Mucosa of rectum (tissue), 2 donors: ENCODE measurements around the gene STON2.
"Not testable (repeated sequence)": the region's sequence is repeated elsewhere in the genome, so short reads cannot be mapped to it uniquely, and the experiment has no call there.

Experiments
- H3K27ac ChIP-seq, 2 donors: one replicate each; pipeline ENCODE4 v1.7.0; 2013; ENCODE audit warnings: inconsistent platforms in 2 of 2, low read depth in 2 of 2, low read length in 2 of 2
- H3K27me3 ChIP-seq, 2 donors: one replicate each; pipeline ENCODE4 v1.7.0; 2013; ENCODE audit warnings: low read length in 2 of 2; ENCODE audit not compliant: control insufficient read depth in 2 of 2, insufficient read depth in 2 of 2
- H3K36me3 ChIP-seq, 2 donors: one replicate each; pipeline ENCODE4 v1.7.0; 2013; ENCODE audit warnings: low read length in 2 of 2; ENCODE audit not compliant: control insufficient read depth in 2 of 2, insufficient read depth in 2 of 2
- H3K4me1 ChIP-seq, 2 donors: one replicate each; pipeline ENCODE4 v1.7.0; 2013; ENCODE audit warnings: low read length in 2 of 2, mild to moderate bottlenecking in 1 of 2; ENCODE audit not compliant: control insufficient read depth in 2 of 2, insufficient read depth in 2 of 2
- H3K4me3 ChIP-seq, 2 donors: one replicate each; pipeline ENCODE4 v1.7.0; 2013; ENCODE audit warnings: low read length in 2 of 2
- H3K9ac ChIP-seq, 2 donors: one replicate each; pipeline ENCODE4 v1.7.0; 2013; ENCODE audit warnings: low read length in 2 of 2, low read depth in 1 of 2, mild to moderate bottlenecking in 1 of 2
- H3K9me3 ChIP-seq, 2 donors: one replicate each; pipeline ENCODE4 v1.7.0; 2013; ENCODE audit warnings: low read length in 2 of 2; ENCODE audit not compliant: control insufficient read depth in 2 of 2
- donor health status: healthy.
- donor health status: Normal muscosa, but diverticular disease.

Gene STON2

GRCh38 chr14:81435391-81436295 lies 35.5 kb upstream of the STON2 start:
- peak overlapping the region in 1 of 2 donors; percentile 47 for H3K9ac ChIP-seq
- H3K27me3 ChIP-seq, result peaks cover 16 to 19% of the 10 kb centered on the region in 2 donors
- H3K9me3 ChIP-seq, result no peaks in the 10 kb centered on the region
- no peaks in the 10 kb centered on the region for H3K36me3 ChIP-seq
- H3K27ac ChIP-seq, result no peak overlapping the region
- peaks cover 12% of the 10 kb centered on the region in 2 donors for H3K4me1 ChIP-seq
- peak overlapping the region; percentile 72 for H3K4me3 ChIP-seq

- H3K36me3 ChIP-seq, result no peaks in the 10 kb centered on the region
- no peaks in the 10 kb centered on the region for H3K9me3 ChIP-seq
- H3K9ac ChIP-seq, result no peak overlapping the region
- peaks cover 16 to 19% of the 10 kb centered on the region in 2 donors for H3K27me3 ChIP-seq
- peak overlapping the region; percentile 67 to 72 for H3K4me3 ChIP-seq
- H3K4me1 ChIP-seq, result peaks cover 12% of the 10 kb centered on the region in 2 donors
- H3K27ac ChIP-seq, result no peak overlapping the region
Measured at GRCh38 chr14:81435048-81435390, 34.9 kb upstream of the STON2 start.

DNA sequence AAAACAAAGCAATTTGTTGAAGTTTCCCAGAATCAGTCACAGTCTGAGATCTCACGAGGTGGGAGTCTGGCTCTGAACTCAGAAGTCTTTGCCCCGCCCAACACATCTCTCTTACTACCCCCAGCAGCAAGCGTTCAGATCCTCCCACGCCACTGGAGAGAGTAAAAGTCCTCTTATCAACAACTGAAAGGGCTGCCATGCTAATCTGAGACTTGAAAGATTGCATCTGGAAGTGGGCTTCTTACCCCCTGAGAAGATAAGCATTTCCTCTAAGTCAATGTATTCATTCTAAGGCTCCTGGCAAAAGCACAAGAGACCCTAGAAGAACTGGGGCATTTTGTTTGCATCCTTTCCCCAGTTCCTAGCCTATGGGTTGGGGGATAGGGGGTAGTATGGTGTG lies 34.1 kb upstream of the STON2 start:
- no peaks in the 10 kb centered on the region for H3K9me3 ChIP-seq
- H3K4me3 ChIP-seq, result no peak overlapping the region
- H3K4me1 ChIP-seq, result peaks cover 12% of the 10 kb centered on the region in 2 donors
- H3K36me3 ChIP-seq, result no peaks in the 10 kb centered on the region
- H3K27me3 ChIP-seq, result peaks cover 16 to 19% of the 10 kb centered on the region in 2 donors
- H3K27ac ChIP-seq, result no peak overlapping the region
- H3K9ac ChIP-seq, result no peak overlapping the region

DNA sequence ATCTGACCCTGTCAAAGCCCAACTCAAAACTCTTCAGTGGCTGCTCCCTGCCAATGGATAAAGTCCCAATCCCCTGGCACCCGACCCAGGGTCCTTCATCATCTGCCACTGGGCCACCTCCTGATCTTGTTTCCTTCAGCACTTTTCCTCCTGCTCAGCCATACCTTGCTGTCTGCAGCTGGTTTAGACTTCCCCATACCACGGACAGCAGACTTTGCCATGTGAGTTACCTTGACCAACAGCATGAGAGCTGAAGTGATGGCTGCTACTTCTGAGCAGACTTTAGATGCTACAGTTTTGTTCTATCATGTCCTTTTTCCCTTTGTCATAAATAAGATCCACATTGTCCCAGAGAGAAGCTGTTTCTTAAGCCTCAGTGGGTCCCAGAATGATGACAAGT lies 33.3 kb upstream of the STON2 start:
- Histone ChIP-seq H3K4me3 (no peak overlapping the region), H3K9me3 (no peaks in the 10 kb centered on the region), H3K9ac (no peak overlapping the region), H3K27me3 (peaks cover 16 to 19% of the 10 kb centered on the region in 2 donors), H3K27ac (no peak overlapping the region), H3K4me1 (peaks cover 12% of the 10 kb centered on the region in 2 donors), H3K36me3 (no peaks in the 10 kb centered on the region)

- peaks cover 11 to 19% of the 10 kb centered on the region in 2 donors for H3K27me3 ChIP-seq
- H3K36me3 ChIP-seq, result no peaks in the 10 kb centered on the region
- H3K4me1 ChIP-seq, result peaks cover 12% of the 10 kb centered on the region in 2 donors
- no peak overlapping the region for H3K9ac ChIP-seq
- no peaks in the 10 kb centered on the region for H3K9me3 ChIP-seq
- no peak overlapping the region for H3K27ac ChIP-seq
- H3K4me3 ChIP-seq, result no peak overlapping the region
Measured at GRCh38 chr14:81432219-81432661, 32.1 kb upstream of the STON2 start.

DNA sequence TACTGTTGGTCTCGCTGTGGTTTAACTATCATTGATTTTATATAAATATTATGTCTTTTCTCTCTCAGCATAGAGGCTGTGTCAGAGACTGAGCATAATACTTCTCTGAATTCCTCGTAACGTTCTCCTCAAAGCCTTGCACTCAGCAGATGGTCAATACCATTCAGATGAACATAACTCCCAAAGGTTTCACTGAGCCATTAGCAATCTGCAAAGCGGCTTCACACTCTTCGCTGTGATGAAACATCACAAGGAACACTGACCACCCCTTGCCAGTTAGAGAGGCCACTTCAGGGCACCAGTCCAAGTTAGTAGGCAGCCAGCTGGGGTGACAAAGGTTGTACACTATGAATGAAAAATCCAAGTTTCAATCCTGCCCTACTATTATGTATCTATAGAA lies 30.1 kb upstream of the STON2 start:
- no peak overlapping the region for H3K27ac ChIP-seq
- H3K9ac ChIP-seq, result no peak overlapping the region
- peaks cover under 1 to 1% of the 10 kb centered on the region in 2 donors for H3K4me1 ChIP-seq
- H3K9me3 ChIP-seq, result no peaks in the 10 kb centered on the region
- no peaks in the 10 kb centered on the region for H3K36me3 ChIP-seq
- H3K27me3 ChIP-seq, result peaks cover 8 to 15% of the 10 kb centered on the region in 2 donors
- no peak overlapping the region for H3K4me3 ChIP-seq

- not testable (repeated sequence) for H3K36me3 ChIP-seq, H3K4me1 ChIP-seq, H3K9me3 ChIP-seq, H3K9ac ChIP-seq, H3K27ac ChIP-seq, H3K27me3 ChIP-seq, H3K4me3 ChIP-seq
Measured at GRCh38 chr14:81429749-81430148, 29.6 kb upstream of the STON2 start.

DNA sequence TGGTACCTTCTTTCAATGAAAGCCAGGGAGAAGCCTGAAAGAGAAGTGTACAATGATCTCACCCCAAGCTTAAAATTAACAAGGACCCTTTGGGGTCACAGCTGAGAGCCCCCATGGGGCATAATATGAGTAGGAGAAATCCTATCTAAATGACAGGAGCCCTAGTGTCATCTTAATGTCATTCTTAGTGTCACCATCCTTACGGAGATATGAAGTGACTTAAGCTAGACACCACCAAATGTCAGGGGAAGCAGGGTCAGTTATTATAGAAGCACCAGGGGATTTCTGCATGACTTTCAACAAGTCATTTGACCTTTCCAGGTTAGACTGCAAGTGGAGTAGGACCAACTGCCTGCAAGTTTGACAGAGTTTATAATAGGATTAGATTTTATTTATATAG lies 28.9 kb upstream of the STON2 start:
- peaks cover 5 to 8% of the 10 kb centered on the region in 2 donors for H3K27me3 ChIP-seq
- no peak overlapping the region for H3K27ac ChIP-seq
- H3K4me3 ChIP-seq, result no peak overlapping the region
- no peaks in the 10 kb centered on the region for H3K36me3 ChIP-seq
- no peak overlapping the region for H3K9ac ChIP-seq
- no peaks in the 10 kb centered on the region for H3K9me3 ChIP-seq
- no peaks in the 10 kb centered on the region for H3K4me1 ChIP-seq

DNA sequence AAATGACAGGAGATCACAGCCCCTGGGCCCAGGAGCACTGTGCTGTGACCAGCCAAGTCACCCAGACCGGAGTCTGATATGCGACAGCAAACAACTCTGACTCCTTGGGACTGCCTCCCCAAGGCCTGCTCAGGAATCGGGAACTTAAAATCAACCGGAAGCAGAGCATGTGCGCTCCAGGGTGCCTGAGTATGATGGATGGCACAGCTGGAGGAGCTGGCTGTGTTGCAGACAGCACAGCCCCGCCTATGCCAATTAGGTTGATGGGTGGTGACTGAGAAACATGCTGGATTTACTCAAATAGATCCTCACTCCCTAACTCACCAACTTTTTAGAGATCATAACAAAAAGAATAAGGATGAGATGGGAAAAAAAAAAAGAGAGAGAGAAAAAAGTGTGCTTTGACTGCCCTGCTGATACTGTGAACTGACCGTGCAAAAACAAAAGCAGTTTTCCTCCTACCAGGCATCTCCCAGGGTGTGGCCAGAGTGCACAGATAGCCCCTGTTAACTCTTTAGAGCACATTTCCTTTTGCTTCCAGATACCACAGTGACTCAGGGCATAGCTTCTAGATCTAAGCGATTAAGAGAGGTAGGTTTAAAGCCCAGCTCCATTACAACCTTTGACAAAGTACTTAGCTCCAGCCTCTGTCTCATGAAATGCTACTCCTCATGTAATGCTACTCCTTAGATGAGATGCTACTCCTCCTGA lies 27.4 kb upstream of the STON2 start:
- H3K27ac ChIP-seq, result no peak overlapping the region
- H3K9ac ChIP-seq, result no peak overlapping the region
- H3K27me3 ChIP-seq, result no peaks in the 10 kb centered on the region
- H3K36me3 ChIP-seq, result no peaks in the 10 kb centered on the region
- no peak overlapping the region for H3K4me3 ChIP-seq
- no peaks in the 10 kb centered on the region for H3K4me1 ChIP-seq
- H3K9me3 ChIP-seq, result no peaks in the 10 kb centered on the region

DNA sequence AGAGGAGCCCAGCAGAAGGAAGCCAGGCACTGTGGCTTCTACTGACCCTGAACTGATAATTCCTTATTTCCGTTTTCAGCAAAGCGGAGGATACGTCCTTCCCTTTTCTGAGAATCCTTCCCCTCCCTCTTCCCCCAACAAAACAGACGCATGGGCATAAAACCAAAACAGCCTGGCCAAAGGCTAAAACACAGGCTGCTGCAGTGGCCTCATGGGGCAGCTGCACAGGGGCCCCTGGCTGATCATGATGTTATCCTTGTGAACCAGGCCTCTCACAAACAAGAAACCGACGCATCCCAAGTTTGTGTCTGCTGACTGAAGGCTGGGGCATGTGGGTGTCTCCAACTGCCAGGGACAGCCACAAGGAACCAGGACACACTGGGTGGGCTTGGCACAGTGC lies 23.4 kb upstream of the STON2 start:
- Histone ChIP-seq H3K4me1 (no peaks in the 10 kb centered on the region), H3K4me3 (no peak overlapping the region), H3K27me3 (no peaks in the 10 kb centered on the region), H3K9ac (no peak overlapping the region), H3K36me3 (no peaks in the 10 kb centered on the region), H3K27ac (no peak overlapping the region), H3K9me3 (no peaks in the 10 kb centered on the region)
